GM20000 (cell line): ENCODE data around the gene GSG1L.
"Not testable (repeated sequence)": the region's sequence is repeated elsewhere in the genome, so short reads cannot be mapped to it uniquely, and the experiment has no call there.

Source experiments
- DNase-seq: peaks from one replicate; pipeline ENCODE4 v3.0.0; 2012; ENCODE audit warnings: low spot score
- TF ChIP-seq, protein P1 (sequence below): IDR thresholded peaks from 2 replicates; pipeline ENCODE4 v1.5.1; 2012; ENCODE audit warnings: mild to moderate bottlenecking, control low read depth; ENCODE audit errors: extremely low read depth, missing control alignments

The GSG1L gene

GRCh38 chr16:27880287-27880686, 183.2 kb downstream of the GSG1L start:
- DNase-seq = no peak

DNA sequence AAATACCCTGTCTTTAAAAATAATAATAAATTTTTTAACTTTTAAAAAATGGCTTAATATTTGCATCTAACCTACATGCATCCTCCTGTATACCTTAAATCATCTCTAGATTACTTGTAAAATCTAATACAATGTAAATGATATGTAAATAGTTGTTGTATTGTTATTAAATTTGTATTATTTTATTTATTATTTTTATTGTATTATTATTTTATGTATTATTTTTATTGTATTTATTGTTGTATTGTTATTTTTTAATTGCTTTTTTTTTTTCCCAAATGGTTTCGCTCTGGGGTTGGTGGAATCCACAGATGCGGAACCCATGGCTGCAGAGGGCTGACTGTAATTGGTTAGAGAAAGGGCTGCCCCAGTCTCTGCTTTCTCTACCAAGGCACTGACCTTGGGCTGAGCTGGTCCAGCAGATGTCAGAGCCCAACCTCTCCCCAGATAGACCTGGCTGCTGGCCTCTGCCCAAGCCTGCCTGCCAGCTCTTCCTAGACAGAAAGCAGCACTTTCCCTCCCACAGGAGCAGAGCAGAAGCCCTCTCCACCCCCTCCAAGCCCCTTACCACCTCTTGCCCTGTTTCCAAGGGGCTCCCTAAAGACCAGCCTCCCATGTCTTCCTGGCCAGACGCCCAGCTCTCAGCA, 183.8 kb downstream of the GSG1L start:
- DNase-seq = no peak
- TF ChIP-seq, protein P1, sequence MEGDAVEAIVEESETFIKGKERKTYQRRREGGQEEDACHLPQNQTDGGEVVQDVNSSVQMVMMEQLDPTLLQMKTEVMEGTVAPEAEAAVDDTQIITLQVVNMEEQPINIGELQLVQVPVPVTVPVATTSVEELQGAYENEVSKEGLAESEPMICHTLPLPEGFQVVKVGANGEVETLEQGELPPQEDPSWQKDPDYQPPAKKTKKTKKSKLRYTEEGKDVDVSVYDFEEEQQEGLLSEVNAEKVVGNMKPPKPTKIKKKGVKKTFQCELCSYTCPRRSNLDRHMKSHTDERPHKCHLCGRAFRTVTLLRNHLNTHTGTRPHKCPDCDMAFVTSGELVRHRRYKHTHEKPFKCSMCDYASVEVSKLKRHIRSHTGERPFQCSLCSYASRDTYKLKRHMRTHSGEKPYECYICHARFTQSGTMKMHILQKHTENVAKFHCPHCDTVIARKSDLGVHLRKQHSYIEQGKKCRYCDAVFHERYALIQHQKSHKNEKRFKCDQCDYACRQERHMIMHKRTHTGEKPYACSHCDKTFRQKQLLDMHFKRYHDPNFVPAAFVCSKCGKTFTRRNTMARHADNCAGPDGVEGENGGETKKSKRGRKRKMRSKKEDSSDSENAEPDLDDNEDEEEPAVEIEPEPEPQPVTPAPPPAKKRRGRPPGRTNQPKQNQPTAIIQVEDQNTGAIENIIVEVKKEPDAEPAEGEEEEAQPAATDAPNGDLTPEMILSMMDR = no peak

More at GRCh38 chr16:27880287-27880686, 183.2 kb downstream of the GSG1L start:
- TF ChIP-seq, protein P1 = no peak

- not testable (repeated sequence) for DNase-seq
Observed at GRCh38 chr16:27872627-27873026, 190.9 kb downstream of the GSG1L start.

DNA sequence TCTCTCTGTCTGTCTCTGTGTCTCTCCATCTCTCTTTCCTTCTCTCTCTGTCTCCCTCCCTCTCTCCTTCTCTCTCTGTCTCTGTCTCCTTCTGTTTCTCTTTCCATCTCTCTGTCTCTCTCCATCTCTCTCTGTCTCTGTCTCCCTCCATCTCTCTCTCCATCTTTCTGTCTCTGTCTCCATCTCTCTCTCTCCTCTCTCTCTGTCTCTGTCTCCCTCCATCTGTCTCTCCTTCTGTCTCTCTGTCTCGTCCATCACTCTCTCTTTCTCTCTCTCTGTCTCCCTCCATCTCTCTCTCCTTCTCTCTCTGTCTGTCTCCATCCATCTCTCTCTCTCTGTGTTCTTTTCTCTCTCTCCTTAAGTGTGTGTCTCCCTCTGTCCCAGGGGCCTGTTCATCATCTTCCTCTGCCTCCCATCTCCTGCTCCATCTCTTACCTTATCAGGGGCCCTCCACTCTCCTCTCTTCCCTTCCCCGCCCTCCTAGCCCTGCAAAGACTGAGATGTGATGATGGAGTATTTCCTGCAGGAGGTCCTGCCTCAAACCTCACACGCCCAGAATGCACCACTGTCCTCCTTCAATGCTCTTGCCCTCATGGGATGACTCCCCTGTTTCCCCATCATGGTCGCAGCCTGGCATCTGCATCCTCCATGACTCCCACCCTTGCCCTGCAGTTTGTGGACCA, 193.3 kb downstream of the GSG1L start:
- TF ChIP-seq, protein P1 = no peak
- no peak for DNase-seq

DNA sequence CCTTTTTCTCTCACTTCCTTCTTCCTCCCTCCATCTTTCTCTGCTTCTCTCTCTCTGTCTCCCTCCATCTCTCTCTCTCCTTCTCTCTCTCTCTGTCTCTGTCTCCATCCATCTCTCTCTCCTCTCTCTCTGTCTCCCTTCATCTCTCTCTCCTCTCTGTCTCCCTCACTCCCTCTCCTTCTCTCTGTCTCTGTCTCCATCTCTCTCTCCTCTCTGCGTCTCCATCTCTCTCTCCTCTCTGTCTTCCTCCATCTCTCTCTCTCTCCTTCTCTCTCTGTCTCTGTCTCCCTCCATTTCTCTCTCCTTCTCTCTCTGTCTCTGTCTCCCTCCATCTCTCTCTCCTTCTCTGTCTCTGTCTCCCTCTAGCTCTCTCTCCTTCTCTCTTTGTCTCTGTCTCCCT, 194.1 kb downstream of the GSG1L start:
- DNase-seq = no peak
- TF ChIP-seq, protein P1 = no peak

DNA sequence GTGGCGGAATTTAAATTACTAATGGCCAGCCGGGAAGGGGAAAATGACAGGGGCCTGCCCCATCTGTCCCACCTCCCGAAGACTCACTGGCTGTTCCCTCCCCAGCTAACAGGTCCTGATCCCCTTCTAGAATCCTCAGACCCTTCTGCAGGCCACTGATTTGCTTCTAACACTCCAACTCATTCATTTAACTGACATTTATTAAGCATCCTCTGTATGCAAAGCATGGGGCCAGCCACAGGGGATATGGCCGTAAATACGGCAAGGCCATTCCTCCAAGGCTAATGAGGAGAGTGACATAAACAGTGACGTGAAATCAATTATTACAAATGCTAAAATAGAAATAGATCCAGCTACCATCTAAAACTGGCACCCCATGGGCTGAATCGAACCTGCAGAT, 195.3 kb downstream of the GSG1L start:
- TF ChIP-seq, protein P1 = no peak
- no peak for DNase-seq

- peak; percentile 70 for DNase-seq
- TF ChIP-seq, protein P1 = no peak
Observed at GRCh38 chr16:27867122-27868110, 196.1 kb downstream of the GSG1L start.
